DMS53 treated with DMSO at 0.1 percent for 48 hours (cell line): ENCODE measurements around the gene DNAI1.
"Not testable (repeated sequence)": the region's sequence is repeated elsewhere in the genome, so short reads cannot be mapped to it uniquely, and the experiment has no call there.

Experiments
- DNase-seq: peaks from one replicate; lab custom pipeline; 2025; ENCODE audit not compliant: unreplicated experiment; lab: John Stamatoyannopoulos, UW

DNAI1 gene

DNA sequence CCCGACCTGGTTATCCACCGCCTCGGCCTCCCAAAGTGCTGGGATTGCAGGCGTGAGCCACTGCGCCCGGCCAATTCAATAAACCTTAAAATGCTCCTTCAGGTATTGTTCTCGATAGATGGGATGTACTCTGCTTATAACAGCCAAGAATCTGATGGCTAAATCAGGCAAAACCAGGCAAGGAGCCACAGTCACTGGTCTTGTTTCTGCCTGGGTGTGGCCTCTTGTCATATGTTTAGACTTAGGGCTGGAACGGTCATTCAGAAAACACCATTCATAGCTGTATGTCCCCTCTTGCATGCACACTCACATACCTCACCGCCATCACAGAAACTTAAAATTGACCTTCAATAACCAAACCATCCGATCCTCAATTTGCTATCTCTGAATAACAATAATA is 8.0 kb upstream of the DNAI1 start:
- DNase-seq: no peak

- no peak for DNase-seq
These were observed 7.5 kb upstream of the DNAI1 start for GRCh38 chr9:34451135-34451534.

GRCh38 chr9:34451545-34451944 is 7.1 kb upstream of the DNAI1 start:
- no peak for DNase-seq

DNA sequence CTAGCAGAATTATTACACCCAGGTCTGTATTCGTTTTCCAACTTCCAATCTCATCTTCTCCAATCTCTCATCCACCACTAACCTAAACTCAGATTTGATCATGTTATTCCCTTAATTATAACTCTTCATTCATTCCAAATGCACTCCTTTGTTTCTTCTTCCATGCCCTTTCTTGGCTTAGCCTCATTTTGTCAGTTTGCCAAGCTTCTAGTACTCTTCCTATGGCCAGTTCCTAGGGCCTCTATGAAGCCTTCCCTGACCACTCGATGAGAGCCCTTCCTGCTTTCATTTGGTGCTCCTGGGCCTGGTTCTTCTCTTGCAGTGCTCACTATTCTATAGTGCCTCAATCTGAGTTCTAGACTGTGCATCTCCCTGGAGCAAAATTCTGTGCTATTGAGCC is 6.0 kb upstream of the DNAI1 start:
- no peak for DNase-seq

DNA sequence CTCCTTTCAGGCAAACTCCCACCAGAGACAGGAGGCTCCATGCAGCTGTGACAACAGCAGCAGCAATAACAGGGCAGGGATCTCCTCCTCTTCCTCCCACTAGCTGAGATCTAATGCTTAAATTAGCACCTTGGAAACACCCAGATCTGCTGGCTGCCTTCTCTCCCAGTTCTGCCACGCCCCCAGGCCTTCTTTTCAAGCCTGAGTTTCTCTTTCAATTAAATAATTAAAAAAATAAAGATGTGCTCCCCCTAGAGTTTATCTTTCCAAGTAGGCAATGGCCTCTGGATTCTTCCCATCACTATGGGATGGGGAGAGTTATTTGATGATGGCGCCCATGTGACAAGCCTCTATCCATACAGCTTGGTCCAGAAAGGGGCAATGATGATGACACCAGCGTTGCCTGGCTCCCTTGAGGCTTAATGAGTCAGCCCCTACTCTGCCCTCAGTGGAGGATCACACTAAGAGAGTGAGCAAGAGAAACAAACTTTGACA is 4.0 kb upstream of the DNAI1 start:
- DNase-seq: no peak

DNA sequence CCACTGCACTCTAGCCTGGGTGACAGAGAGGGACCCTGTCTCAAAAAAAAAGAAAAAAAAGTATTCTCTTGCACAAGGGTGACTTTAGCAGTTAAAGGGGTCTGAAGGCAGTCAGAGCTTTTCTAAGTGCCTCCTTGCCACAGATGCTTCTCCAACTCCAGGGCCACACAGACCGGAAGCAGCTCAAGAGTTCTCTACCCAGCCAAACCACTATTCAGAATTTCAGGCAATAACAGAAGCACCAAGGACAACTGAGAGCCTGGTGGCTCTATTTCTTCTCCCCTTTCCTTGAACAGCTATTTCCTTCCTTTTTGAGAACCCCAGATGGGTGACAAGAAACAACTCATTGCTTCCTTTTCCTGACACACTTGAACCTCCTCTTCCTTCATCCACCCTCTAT is 2.5 kb upstream of the DNAI1 start:
- no peak for DNase-seq

DNA sequence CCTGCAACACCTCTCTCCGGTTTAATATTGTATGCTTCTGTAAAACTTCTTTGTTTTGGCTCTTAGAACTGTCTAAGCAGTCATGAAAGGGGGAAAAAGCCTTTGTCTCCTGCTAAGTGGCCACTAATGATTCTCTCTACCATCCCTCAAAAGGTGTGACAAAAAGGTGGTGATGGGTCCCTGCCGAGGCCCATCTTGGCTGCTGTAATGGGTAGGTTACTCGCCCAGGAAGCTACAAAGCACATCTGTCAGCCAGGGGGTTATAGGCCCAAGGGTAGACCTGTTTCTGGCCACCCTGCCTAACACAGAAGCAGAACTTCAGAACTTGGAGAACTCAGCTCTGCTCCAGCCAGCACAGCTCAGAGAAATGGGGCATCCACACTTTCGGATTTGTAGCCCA is 1.9 kb upstream of the DNAI1 start:
- no peak for DNase-seq

DNA sequence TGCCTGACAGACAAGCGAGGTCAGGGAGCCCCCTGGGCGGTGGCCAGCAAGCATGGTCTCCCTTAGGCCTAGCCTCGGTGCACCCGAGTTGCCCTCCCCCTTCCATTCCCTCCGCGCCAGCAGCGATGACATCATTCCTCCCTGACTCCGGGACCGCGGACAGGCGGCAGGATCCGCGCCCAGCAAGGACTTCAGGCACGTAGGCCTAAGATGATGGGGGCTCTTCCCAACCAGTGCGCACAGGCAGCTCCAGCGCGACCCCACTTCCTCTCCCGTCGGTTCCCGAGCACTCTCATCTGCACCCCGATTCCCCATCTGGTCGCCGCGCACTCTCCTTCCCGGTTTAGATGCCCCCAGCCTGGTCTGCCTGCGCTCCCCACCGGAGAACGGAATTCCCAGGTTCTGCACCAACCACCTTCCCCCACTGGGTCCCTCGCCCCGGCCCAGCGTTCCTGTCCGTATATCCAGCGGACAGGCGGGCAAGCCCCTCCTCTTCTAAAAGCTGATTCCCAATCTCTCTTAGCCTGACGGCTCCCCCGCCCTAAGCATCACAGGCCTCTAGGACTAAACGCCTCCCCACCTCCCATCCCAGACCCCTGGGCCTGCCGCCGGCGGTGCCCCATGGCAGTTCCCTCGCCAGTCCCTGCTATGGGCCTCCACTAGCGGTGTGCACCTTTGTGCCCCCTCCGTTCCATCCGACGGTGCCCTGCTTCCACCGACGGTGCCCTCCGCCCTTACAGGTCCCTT is 1.2 kb upstream of the DNAI1 start:
- peak; percentile 2 for DNase-seq

DNA sequence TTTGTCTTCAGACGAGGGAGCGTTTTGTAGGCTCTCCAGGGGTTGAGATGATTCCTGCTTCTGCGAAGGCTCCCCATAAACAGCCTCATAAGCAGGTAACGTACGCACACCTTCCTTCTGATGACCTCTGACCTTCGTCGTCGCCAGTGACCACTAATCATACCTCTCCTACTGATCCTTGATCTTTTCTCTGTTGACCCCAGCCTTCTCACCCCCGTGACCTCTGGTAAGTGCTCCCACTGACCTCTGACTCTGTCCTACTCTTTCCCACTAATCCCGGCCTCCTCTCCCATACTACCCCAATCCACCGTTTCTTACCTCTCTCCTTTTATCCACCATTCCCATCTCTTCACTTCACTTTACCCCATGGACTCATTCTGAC is 345 bp downstream of the DNAI1 start:
- DNase-seq: no peak

GRCh38 chr9:34459356-34459755 is 751 bp downstream of the DNAI1 start:
- DNase-seq: no peak

DNA sequence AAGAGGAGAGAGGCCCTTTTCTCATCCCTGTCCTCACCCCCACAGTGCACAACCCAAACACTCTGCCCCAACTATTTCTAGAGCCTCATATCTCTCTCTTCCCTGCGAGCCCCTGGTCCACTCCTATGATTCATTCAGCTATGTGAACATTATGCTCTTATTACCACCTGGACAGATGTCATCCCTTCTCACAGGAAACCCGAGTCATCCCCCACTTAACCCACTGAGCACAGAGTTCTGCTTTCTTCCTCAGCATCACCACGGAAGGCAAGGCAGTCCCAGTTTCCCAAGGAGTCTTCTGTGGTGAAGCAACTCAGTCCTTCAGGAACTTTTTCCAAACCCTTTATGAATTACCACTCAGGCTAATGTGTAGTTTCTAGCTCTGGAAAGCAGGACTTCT is 1.3 kb downstream of the DNAI1 start:
- DNase-seq: peak; percentile 4

DNA sequence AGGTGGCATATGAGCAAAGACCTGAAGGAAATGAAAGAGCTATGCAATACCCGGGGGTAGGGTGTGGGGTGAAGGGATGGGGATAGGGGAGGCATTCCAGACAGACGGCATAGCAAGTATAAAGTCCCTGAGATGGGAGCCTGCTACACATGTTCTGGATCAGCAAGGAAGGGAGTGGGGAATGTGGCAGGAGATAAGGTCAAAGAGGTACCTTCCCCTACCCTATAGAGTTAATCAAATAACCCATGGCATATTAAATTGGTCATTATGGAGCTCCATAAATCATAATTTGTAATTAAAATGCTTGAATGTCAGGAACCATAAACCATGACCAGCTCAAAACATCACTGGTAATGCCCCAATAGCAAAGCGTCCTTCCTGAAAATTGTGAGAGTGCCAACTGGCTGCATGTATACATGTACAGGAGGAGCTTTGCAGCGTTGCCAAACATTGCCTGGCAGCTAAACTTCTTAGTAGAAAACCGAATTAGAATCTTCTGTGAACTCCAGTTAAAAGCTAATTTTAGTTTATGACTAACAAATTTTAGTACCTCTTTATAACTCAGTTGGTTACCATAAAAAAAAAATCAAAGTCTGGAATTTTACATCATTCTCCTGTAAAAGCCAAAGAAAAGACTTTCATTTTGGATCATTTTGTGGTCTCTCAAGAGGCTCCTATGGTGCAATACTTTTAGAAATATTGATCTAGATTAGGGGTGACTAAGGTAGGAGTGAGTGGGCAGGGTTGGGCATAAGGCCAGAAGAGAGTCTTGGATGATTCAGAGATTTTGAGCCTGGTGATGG is 4.7 kb downstream of the DNAI1 start:
- DNase-seq: no peak

GRCh38 chr9:34463901-34464232 is 5.3 kb downstream of the DNAI1 start:
- no peak for DNase-seq

DNA sequence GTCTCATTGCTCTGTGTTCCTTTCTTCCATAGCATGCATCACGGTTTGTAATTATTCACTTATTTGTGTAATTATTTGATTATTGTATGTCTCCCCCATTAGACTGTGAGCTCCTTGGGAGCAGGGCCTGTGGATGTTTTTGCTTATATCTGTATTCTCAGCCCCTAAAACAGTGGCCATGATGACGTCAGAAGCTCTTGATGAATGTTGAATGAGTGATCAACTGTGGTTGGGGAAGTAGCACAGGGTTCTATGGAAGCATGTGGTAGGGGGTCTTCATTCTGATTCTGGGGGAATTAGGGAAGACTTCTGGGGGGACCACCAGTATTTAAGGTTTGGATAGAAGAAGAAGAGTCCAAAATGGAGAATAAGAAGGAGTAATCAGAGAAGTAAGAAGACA is 6.0 kb downstream of the DNAI1 start:
- DNase-seq: no peak

GRCh38 chr9:34465468-34465867 is 6.9 kb downstream of the DNAI1 start:
- DNase-seq: no peak

GRCh38 chr9:34475097-34475496 is 16.5 kb downstream of the DNAI1 start:
- DNase-seq: no peak

DNA sequence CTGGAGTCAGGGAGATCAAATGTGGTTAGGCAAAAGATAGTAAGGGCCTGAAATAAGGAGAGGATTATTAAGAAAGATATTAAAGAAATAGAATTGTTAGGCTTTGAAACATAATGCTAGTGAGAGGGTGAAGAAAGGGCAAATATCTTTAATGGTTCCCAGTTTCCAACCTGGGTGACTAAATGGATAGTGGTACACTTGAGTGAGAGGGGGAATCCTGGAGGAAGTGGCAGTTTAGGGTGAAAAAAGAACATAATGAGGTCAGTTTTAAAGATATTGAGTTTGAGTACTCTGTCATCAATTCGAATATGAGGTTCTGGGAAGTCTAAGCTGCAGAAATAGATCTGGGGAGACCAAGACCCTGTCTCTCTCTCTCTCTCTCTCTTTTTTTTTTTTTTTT is 18.9 kb downstream of the DNAI1 start:
- no peak for DNase-seq

- no peak for DNase-seq
These were observed 20.8 kb downstream of the DNAI1 start for GRCh38 chr9:34479431-34479866.

DNA sequence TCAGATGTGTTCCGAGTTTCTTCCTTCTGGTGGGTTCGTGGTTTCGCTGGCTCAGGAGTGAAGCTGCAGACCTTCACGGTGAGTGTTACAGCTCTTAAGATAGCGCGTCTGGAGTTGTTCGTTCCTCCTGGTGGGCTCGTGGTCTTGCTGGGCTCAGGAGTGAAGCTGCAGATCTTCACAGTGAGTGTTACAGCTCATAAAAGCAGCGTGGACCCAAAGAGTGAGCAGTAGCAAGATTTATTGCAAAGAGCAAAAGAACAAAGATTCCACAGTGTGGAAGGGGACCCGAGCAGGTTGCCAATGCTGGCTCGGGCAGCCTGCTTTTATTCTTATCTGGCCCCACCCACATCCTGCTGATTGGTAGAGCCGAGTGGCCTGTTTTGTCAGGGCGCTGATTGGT is 23.0 kb downstream of the DNAI1 start:
- not testable (repeated sequence) for DNase-seq

DNA sequence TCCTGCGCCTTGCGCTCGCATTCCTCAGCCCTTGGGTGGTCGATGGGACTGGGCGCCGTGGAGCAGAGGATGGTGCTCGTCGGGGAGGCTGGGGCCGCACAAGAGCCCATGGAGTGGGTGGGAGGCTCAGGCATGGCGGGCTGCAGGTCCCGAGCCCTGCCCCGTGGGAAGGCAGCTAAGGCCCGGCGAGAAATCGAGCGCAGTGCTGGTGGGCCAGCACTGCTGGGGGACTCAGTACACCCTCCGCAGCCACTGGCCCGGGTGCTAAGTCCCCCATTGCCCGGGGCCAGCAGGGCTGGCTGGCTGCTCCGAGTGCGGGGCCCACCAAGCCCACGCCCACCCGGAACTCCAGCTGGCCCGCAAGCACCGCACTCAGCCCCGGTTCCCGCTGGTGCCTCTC is 24.1 kb downstream of the DNAI1 start:
- not testable (repeated sequence) for DNase-seq

DNA sequence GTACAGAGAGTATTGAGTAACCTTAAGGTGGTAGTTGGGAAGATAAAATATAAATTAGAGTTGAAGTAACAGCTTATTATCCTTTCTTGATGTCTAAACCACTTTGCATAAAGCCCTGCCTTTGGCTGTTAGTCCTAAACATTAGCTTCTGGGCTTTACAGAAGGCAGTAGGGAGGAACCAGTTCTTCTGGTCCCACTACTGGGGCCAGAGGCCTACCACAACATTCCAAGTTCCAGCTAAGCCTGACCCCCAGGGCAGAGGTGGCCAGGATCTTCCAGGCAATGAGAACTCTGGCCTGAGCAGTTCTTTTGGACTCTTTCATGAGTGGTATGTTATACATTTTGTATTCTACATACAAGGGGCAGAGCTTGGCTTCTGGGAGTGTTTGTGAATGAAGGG is 26.1 kb downstream of the DNAI1 start:
- DNase-seq: no peak

- no peak for DNase-seq
These were observed 27.2 kb downstream of the DNAI1 start for GRCh38 chr9:34485822-34486221.

- DNase-seq: no peak
These were observed 28.0 kb downstream of the DNAI1 start for GRCh38 chr9:34486572-34486971.
